ENCODE results near the gene DCST1. TPM values are rescaled to one million over a fixed set of nuclear protein-coding genes. Genes with fewer than 3 reads are reported as not detected.
A peak's percentile ranks its signal among the peaks of the same experiment; 100 is the strongest.

DCST1 gene
- polyA plus RNA-seq, 2 of the 4 experiments (the other 2 are of a cell fraction): 0.06 TPM; not detected in 1

- TF ChIP-seq REST (IDR thresholded peaks at IDR 0.05) (no peak), TP53 (CRISPR knock-in tag; IDR thresholded peaks at IDR 0.05) (no peak), KDM1A (IDR thresholded peaks at IDR 0.05; ENCODE audit: low read depth) (no peak), EP300 (IDR thresholded peaks at IDR 0.05) (no peak), BCL3 (IDR thresholded peaks at IDR 0.05) (no peak), EHF (CRISPR knock-in tag; IDR thresholded peaks at IDR 0.05) (no peak), CTCF (IDR thresholded peaks at IDR 0.05) (peak; percentile 82), KDM5A (IDR thresholded peaks at IDR 0.05) (peak; percentile 51; the same call in 1 of the 2 replicates), CBX2 (IDR thresholded peaks at IDR 0.05; ENCODE audit: borderline replicate concordance, low read depth) (no peak), BHLHE40 (IDR thresholded peaks at IDR 0.05; ENCODE audit: low read depth, low read length) (no peak), MAX (IDR thresholded peaks at IDR 0.05) (peak; percentile 86), RAD21 (conservative IDR thresholded peaks at IDR 0.05 in 1 of 2, IDR thresholded peaks at IDR 0.05 in 1 of 2) (peak; percentile 95 to 98), E2F6 (IDR thresholded peaks at IDR 0.05; ENCODE audit: borderline replicate concordance, low read depth) (no peak), ESRRA (IDR thresholded peaks at IDR 0.05; ENCODE audit: borderline replicate concordance, low read length) (no peak), SMC3 (IDR thresholded peaks at IDR 0.05) (peak; percentile 88), HOXB5 (CRISPR knock-in tag; IDR thresholded peaks at IDR 0.05) (0 out of 2 replicates have a peak, but pooled peaks have one; percentile 15), GATA3 (IDR thresholded peaks at IDR 0.05; ENCODE audit: borderline replicate concordance) (no peak), ELK1 (IDR thresholded peaks at IDR 0.05; ENCODE audit: low read depth, low read length) (no peak), POLR2A (IDR thresholded peaks at IDR 0.05; ENCODE audit: low read length) (peak; percentile 11; the same call in 1 of the 2 replicates), NPAS2 (CRISPR knock-in tag; IDR thresholded peaks at IDR 0.05; ENCODE audit: borderline replicate concordance) (no peak), RARB (CRISPR knock-in tag; IDR thresholded peaks at IDR 0.05) (no peak), NR3C1 (IDR thresholded peaks at IDR 0.05) (no peak), RNF2 (IDR thresholded peaks at IDR 0.05; ENCODE audit: borderline replicate concordance, low read depth) (no peak), HOXB13 (CRISPR knock-in tag; IDR thresholded peaks at IDR 0.05; ENCODE audit: low read depth) (no peak)
These were observed 51.3 kb downstream of the DCST1 start (continued) for GRCh38 chr1:155084722-155085503.

Measured in A549 (cell line).